GM12872 (cell line): ENCODE data around the gene LBHD1.

Experiments
- TF ChIP-seq, protein P1 (sequence below): IDR thresholded peaks from 3 replicates; pipeline ENCODE4 v1.5.1; 2011; ENCODE audit warnings: low read depth, mild to moderate bottlenecking, low read length, moderate library complexity; ENCODE audit not compliant: insufficient read depth

The LBHD1 gene

DNA sequence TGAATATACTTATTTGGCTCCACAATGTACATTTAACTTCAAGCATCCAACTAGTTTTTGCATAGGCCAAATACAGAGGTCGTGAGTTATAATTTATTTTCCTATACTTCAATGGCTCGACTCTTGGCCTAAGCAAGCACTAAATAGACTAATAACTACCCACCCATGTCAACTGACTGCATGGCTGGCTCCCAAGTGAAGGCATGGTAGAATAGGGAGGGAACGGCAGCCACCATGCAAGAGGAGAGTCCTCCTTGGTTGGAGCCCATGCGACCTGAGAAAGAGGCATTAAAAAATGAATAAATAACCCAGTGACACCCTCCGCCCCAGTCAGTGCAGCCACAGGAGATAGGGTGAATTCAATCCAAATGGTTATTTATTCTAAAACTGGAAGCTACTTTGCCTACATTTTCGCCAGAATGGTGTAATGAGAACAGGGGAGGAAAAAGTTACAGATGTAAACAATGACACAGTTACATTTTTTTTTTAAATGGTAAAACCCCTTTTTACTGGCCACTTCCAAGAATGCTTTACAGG lies 40.3 kb upstream of the LBHD1 start:
- TF ChIP-seq, protein P1, sequence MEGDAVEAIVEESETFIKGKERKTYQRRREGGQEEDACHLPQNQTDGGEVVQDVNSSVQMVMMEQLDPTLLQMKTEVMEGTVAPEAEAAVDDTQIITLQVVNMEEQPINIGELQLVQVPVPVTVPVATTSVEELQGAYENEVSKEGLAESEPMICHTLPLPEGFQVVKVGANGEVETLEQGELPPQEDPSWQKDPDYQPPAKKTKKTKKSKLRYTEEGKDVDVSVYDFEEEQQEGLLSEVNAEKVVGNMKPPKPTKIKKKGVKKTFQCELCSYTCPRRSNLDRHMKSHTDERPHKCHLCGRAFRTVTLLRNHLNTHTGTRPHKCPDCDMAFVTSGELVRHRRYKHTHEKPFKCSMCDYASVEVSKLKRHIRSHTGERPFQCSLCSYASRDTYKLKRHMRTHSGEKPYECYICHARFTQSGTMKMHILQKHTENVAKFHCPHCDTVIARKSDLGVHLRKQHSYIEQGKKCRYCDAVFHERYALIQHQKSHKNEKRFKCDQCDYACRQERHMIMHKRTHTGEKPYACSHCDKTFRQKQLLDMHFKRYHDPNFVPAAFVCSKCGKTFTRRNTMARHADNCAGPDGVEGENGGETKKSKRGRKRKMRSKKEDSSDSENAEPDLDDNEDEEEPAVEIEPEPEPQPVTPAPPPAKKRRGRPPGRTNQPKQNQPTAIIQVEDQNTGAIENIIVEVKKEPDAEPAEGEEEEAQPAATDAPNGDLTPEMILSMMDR, result no peak

DNA sequence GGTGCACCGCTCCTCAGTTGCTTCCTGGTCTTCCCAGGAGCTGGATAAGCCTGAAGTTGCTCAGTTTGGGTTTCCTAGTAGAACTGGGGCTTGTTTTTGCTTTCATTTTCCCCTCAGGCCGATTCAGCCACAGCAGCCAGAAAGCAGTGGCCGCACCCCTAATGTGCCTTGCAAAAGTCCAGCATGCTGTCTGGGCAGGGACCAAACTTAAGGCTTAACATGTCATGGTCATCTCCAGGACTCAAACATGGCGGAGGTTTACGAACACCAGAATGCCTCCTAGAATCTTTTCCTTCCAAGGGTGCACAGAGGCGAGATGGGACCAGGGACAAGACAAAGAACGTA lies 37.9 kb upstream of the LBHD1 start:
- TF ChIP-seq, protein P1, result no peak

DNA sequence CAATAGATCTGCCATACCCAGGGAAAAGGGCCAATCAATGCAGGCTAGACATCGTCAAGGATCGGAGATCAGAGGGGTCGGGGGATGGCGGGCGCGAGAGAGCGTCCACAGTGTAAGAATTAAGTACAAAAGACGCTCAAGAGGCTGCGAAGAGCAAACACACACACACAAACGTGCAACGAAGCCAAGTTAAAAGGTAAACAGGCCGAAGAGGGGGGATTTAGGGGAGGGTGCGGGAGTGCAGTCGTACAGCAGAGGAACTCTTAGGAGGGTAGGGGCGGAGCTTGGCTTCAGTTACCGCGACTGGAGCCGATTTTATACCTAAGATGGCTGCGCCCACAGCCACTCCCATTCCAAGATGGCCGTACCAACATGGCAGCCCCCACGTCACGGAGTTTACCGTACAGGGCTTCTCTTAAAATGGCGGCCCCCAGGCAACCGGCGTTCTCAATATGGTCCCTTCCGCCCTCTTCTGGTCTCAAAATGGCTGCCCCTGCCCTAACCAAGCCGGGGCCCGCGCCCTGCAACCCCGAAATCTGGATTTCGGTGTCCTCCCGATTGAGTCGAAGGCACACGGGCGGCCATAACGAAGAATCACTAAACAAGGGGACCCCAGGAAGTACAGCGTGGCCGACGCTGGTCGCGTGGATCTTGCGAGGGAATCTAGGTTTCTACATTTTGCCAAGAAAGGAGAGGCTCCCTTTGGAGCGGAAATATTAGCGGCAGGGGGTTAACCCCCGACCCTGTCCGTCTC lies 37.4 kb upstream of the LBHD1 start:
- TF ChIP-seq, protein P1, result no peak

DNA sequence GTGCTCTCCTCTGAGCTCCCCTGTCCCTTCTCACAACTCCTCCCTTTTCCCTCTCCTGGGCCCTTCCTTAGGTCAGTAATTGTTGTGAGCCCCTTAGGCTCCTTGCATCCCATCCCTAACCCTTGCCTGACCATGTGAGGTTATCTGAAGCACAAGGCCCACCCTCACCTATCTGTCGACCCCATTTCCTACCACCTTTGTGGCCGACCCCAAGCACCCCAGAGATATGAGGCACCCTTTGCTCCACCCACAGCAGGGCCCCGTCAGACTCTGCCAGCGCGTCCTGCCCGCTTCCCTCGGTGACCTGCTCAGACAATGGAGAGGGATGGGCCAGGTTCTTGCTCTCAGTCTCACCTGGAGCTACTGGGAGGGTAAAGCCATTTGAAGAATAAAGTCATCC lies 36.7 kb upstream of the LBHD1 start:
- TF ChIP-seq, protein P1, result no peak

DNA sequence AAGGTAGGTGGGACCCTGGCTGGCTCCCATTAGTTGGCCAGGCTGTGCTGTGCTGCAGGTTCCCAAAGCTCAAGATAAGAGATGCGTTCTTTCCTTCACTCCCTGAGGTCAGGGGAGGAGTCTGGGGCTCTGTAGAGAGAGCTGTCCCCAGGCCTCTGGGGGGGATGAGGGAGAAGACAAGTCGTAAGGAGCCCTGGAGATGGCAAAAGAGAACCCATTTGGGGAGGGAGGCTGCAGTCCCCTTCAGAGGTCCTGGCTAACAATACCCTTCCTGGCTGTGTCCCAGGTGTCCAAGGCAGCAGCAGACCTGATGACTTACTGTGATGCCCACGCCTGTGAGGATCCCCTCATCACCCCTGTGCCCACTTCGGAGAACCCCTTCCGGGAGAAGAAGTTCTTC lies 36.3 kb upstream of the LBHD1 start:
- TF ChIP-seq, protein P1, result no peak

DNA sequence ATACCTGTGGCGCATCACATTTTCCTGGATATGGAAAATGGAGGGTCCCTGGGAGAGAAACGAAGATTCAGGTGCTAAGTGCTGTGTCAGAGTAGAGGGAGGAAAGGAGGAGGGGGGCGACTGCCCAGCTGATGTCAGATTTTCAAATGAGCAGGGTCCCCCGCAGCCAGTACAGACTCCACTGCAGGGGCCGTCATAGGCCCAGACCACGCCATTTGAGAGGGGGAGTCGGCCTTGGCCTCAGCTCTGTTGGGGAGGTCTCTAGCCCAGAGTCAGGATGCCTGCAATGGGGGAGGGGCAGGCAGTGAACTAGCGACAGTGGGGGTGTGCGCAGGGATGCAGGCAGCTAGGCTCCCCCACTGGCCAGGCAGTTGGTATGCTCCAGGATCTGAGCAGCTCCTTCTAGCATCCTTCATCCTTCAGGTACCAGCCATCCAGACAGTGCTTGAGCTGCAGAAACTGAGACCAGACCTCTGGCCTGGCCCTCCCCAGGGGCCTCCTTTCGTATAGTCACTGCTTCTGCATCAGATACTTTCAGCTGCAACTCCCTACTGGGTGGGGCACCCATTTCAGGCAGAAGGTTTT lies 35.3 kb upstream of the LBHD1 start, which contains the start of the genes BSCL2 and GNG3:
Gene BSCL2 (minus strand): TSS at position 148 of the 585 bp plus-strand sequence. CDS start 229 bp downstream, outside the sequence.
Gene GNG3 (plus strand): TSS at position 400 of the 585 bp plus-strand sequence. CDS start 620 bp downstream, outside the sequence.
- TF ChIP-seq, protein P1, result no peak

DNA sequence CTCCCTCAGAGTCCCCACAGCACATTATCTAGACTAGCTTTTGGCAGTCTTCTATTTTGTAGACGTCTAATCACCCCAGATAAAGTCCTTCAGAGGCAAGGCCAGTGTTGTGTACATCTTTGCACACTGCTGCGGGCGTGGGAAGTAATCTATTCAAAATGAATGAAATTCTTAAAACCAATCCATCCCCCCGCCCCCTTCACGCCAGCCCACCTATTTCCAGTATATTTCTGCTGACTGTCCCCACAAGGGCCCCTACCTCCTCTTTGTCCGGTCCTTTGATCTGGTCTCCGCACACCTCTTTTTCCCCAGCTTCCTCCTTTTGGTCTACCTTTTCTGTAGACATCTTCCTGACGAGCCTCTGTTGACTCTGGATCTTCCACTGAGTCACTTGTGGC lies 34.8 kb upstream of the LBHD1 start:
- TF ChIP-seq, protein P1, result no peak
